Spinal cord (tissue), 10 donors: Measurements from ENCODE around the gene UCN2. TPM values are rescaled to one million over a fixed set of nuclear protein-coding genes. Genes with fewer than 3 reads are reported as not detected.
"Not testable (repeated sequence)": the region's sequence is repeated elsewhere in the genome, so short reads cannot be mapped to it uniquely, and the experiment has no call there.

Experiments used
- DNase-seq, 6 donors: peaks; one replicate each; pipeline versions ENCODE4 v3.0.0 to v3.0.0-alpha.2; 2013 to 2015; ENCODE audit warnings: low spot score in 6 of 6, low read depth in 4 of 6
- H3K27ac ChIP-seq: one replicate; pipeline ENCODE4 v1.5.1; 2013; ENCODE audit warnings: low read depth, low read length, control low read depth
- H3K27me3 ChIP-seq: one replicate; pipeline ENCODE4 v1.6.1; 2013; ENCODE audit warnings: low read length; ENCODE audit not compliant: control insufficient read depth, insufficient read depth
- H3K36me3 ChIP-seq: one replicate; pipeline ENCODE4 v1.6.1; 2013; ENCODE audit warnings: low read length; ENCODE audit not compliant: control insufficient read depth, insufficient read depth
- H3K4me1 ChIP-seq: one replicate; pipeline ENCODE4 v1.6.1; 2013; ENCODE audit warnings: low read length; ENCODE audit not compliant: control insufficient read depth, insufficient read depth
- H3K4me3 ChIP-seq: one replicate; pipeline ENCODE4 v1.5.1; 2013; ENCODE audit warnings: low read depth, low read length, control low read depth
- H3K9me3 ChIP-seq: one replicate; pipeline ENCODE4 v1.6.1; 2013; ENCODE audit warnings: low read length; ENCODE audit not compliant: control insufficient read depth, insufficient read depth
- WGBS: methylation state at CpG from one replicate; pipeline ENCODE4 v1.1.5; 2013; ENCODE audit warnings: missing lambda C conversion rate; ENCODE audit not compliant: insufficient coverage; 5-methylcytosine and 5-hydroxymethylcytosine counted together
- polyA plus RNA-seq, 2 donors: library from polyadenylated mRNA; unstranded; fragments of 120-200 nt; gene quantifications; one replicate each; pipeline ENCODE4 v1.2.1, GENCODE V29; 2013; ENCODE audit not compliant: insufficient read length in 2 of 2
- total RNA-seq, 2 donors: library from RNA; depleted of rRNA in 1 of 2; stranded (reverse); fragments of 120-200 nt in 1 of 2; fragments of >200 nt in 1 of 2; gene quantifications; one replicate each; pipeline versions ENCODE4 v1.2.3 to v1.2.4, GENCODE V29; 2013 to 2014
- donor health status: healthy.

Gene UCN2
- total and polyA plus RNA-seq, 4 donors, result 0.29 to 0.77 (median 0.32) TPM; not detected in 1

DNA sequence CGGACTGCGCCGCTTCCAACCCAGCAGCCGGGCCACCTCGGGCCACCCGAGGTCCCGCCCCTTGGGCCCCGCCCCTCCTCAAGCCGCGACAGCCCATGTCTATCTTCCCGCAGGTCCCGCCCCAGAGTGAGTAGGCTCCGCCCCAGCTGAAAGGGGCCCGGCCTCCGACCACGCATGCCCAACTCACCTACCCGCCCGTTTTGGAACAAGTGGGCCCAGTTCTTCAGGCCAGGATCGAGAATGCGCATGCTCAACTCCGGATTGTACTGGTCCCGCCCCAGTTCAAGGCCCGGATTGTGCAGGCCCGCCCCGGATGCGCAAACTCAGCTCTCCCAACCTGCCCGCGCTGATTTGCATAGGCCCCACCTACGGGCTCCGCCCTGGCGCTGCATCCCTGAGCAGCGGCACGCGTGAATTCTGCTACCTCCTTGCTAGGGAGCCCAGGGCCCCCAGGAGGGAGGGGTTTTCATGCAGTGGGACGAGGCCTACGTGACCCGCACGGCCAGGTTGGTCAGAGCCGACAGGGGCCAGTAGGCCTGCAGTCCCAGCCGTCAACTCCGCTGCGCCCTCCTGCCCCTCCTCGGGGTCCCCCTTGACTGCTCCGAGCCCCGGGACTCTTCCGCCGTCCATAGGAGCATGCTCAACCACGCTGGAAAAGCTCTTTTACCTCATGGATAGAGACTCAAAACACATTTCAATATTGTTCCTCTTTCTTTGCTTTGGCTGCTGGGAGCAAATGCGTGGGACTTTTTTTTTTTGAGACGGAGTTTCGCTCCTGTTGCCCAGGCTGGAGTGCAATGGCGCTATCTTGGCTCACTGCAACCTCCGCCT lies 6.6 kb downstream of the UCN2 start, which contains the start of gene PFKFB4:
TSS of gene PFKFB4 (minus strand) at position 8 of the 831 bp plus-strand sequence. CDS start 26 bp downstream, outside the sequence.
- peak; percentile 97 to 100 (median 98) for DNase-seq
- WGBS, result under 1% methylated on average over 53 of the region's 53 CpGs
- Histone ChIP-seq H3K36me3 (peaks cover 11% of the 10 kb centered on the region), H3K27ac (peak within 1 kb of the TSS; percentile 85), H3K4me3 (peak within 1 kb of the TSS; percentile 87), H3K27me3 (no peaks in the 10 kb centered on the region), H3K9me3 (no peaks in the 10 kb centered on the region), H3K4me1 (peaks cover 46% of the 10 kb centered on the region)

DNA sequence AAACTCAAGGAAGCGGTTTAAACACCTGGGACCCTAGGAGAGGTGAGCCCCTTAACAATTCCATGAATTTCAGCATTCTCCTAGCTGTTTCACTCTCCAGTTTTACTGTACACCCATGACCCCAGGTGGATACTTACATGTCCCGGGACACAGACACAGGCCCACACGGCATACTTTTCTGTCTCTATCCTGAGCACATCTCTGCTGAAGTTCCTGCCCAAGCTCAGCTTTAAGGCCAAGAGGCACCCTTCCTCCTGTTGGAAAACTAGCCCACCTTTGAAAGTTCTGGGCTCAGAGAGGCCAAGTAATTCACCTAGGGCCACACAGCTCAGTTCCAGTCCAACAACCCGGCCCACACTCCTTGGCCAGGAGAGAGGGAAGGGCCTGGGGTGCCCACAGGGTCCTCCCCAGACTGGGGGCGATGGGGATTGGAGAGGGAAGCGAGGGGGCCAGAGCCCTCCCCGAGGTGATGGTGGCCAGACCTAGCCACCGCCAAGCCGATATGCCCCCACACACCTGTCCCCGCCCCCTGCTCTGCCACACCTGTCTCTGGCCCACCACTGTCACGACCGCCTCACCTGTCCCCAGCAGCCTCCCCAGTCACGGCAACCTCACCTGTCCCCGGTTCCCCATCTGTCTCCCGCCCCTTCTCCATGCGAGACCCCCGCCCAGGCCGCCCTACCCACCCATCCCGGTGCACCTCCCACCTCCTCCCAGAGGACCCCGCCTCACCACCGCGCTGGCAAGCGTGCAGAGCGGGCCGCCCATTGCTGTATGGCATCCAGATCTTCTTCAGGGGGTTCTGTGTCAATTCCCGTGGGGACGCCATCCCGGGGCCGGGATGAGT lies 7.4 kb downstream of the UCN2 start:
- Histone ChIP-seq H3K4me1 (peaks cover 43% of the 10 kb centered on the region), H3K36me3 (peaks cover 13% of the 10 kb centered on the region), H3K9me3 (no peaks in the 10 kb centered on the region), H3K27me3 (no peaks in the 10 kb centered on the region), H3K27ac (no peak overlapping the region), H3K4me3 (peak overlapping the region; percentile 87)
- no peak for DNase-seq
- 11% methylated on average over 26 of the region's 29 CpGs for WGBS

DNA sequence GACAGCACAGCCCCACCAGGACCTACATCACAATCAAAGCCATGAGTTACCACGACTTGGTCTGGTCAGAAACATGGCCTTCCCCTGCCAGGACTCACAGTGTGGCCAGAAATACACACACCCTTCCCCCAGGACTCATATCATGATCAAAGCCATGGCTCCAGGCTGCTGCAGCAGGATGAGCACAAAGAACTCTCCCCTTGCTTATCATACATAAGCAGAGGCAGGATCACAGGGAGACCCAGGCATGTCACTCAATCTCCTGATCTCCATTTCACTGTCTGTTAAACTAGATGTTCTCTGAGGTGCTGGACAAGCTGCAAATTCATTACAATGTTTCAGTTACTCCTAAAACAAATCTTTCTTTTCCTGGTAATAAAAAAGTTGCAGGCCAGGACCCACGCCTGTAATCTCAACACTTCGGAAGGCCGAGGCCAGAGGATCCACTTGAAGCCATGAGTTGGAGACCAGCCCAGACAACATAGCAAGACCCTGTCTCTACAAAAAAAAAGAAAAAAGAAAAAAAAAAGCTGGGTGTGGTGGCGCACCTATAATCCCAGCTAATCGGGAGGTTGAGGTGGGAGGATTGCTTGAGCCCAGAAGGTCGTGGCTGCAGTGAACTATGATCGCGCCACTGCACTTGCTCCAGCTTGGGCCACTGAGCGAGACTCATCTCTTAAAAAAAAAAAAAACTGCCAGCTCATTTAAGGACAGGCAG lies 8.2 kb downstream of the UCN2 start:
- peaks cover 17% of the 10 kb centered on the region for H3K36me3 ChIP-seq
- WGBS, result 87% methylated on average over 9 of the region's 10 CpGs
- peaks cover 35% of the 10 kb centered on the region for H3K4me1 ChIP-seq
- no peaks in the 10 kb centered on the region for H3K9me3 ChIP-seq
- DNase-seq, result no peak
- no peak overlapping the region for H3K4me3 ChIP-seq
- H3K27me3 ChIP-seq, result no peaks in the 10 kb centered on the region
- H3K27ac ChIP-seq, result no peak overlapping the region

DNA sequence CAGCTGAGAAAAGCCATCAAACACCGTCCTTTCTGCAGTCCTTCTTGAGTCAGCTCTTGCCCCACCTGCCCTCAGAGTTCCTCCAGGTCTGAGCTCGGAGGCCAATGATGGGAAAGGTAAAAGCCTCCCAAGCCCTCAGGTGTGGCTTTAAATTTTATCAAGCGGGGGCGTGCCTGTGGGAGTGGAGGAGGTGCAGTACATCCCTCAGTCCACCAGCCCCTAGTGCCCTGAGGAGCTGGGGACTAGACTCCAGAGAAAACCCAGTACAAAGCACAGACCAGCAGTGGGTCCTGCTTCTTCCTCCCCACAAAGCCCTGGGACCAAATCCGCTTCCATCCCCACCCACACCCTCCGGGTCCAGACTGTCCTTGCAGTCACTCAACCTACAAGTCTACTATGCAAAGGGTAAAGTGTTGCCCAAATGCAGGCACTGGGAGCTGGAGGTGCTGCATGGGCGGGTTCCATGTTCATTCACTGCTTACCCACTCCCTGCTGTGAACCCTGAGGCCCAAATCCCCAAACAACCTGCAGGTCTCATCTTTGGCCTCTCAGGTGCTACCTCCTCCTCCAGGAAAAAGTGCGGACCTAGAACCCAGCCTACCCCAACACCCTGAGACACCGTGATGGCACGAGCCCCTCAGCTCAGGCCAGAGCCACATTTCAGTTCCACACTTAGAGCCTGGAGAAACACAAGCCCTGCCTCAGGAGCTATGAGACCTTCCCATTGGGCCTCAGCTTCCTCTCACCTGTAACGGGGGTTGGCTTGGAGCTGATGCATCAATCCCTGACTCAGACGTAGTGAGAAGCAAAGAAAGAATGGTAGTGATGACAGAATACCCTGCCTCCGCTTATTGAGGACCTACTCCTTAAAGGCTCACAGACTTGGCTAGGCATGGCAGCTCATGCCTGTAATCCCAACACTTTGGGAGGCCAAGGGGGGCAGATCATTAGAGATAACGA lies 9.4 kb downstream of the UCN2 start:
- WGBS, result 97% methylated on average over 10 of the region's 14 CpGs
- no peaks in the 10 kb centered on the region for H3K9me3 ChIP-seq
- H3K27me3 ChIP-seq, result no peaks in the 10 kb centered on the region
- H3K36me3 ChIP-seq, result peaks cover 29% of the 10 kb centered on the region
- DNase-seq, result no peak
- H3K4me3 ChIP-seq, result no peak overlapping the region
- H3K27ac ChIP-seq, result no peak overlapping the region
- peaks cover 28% of the 10 kb centered on the region for H3K4me1 ChIP-seq

DNA sequence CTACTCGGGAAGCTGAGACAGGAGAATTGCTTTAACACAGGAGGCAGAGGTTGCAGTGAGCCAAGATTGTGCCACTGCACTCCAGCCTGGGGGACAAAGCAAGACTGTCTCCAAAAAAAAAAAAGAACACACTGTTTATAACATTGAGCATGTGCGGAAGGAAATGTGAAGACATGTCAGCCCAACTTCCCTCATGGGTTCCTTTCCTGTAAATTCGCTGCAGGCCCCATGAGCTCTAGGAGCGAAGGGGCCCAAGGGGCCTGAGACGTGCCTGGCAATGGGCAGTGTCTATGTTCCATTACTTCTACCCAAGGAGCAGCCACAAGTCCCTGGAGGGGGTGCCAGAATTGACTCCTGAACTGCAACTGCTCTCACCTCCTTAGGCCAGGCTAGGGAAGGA lies 10.2 kb downstream of the UCN2 start:
- DNase-seq, result no peak
- H3K36me3 ChIP-seq, result peaks cover 34% of the 10 kb centered on the region
- H3K4me1 ChIP-seq, result peaks cover 32% of the 10 kb centered on the region
- H3K27me3 ChIP-seq, result no peaks in the 10 kb centered on the region
- H3K9me3 ChIP-seq, result no peaks in the 10 kb centered on the region
- WGBS, result 96% methylated on average over 2 of the region's 5 CpGs
- no peak overlapping the region for H3K27ac ChIP-seq
- H3K4me3 ChIP-seq, result no peak overlapping the region

DNA sequence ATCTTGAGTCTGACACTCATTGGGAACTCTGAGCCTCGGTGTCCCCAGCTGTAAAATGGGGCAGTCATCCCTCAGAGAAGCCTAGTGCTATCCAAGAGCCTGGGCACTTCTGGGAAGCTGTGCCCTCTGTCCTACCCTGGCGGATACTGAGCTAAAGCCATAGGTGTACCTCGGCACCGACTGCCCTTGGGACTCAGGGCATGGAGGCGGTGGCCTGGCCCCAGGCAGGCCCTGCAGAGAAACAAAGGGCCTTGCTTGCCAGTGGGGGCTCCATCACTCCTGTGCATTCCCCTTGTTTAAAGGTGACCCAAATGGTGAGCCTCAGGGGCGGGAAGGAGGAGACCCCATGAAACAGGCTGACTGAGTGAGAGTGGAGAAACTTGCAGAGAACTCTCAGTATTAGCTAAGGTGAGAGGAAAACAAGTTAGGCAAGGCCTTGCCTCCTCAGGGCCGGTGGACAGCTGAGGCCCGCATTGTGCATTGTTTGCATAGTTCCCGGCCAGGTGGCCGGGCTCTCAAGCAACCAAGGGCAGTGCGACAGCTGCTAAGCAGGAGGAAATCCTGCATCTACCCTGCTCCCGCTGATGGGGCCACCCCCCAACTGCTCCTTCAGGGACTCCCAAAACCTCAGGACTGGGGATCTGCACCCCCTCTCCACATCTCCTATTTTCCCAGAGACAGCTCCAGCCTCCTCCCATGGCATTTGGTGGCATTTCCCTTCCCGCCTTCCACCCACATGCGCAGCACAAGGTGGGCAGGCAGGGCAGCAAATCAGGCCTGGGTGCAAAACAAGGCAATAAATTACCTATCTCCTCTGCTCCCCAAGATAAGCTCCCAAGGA lies 11.2 kb downstream of the UCN2 start:
- 81% methylated on average over 13 of the region's 14 CpGs for WGBS
- H3K27ac ChIP-seq, result no peak overlapping the region
- no peaks in the 10 kb centered on the region for H3K27me3 ChIP-seq
- no peak overlapping the region for H3K4me3 ChIP-seq
- no peak for DNase-seq
- H3K9me3 ChIP-seq, result no peaks in the 10 kb centered on the region
- peaks cover 43% of the 10 kb centered on the region for H3K36me3 ChIP-seq
- peaks cover 23% of the 10 kb centered on the region for H3K4me1 ChIP-seq

DNA sequence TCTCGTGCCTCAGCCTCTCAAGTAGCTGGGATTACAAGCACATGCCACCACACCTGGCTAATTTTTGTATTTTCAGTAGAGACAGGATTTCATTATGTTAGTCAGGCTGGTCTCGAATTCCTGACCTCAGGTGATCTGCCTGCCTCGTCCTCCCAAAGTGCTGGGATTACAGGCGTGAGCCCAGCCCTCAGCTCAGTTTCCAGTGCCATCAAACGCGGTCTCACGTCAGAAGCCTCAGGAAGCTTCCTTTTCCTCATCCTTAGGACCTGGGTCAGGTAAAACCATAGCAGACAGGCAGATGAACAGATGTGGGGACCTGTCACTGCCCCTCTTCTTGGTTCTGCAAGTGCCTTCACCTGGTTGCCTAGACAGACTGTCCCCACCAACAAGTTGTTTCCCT lies 11.9 kb downstream of the UCN2 start:
- peaks cover 49% of the 10 kb centered on the region for H3K36me3 ChIP-seq
- not testable (repeated sequence) for H3K9me3 ChIP-seq, H3K27ac ChIP-seq, H3K4me3 ChIP-seq, H3K27me3 ChIP-seq, DNase-seq
- peaks cover 19% of the 10 kb centered on the region for H3K4me1 ChIP-seq
- 94% methylated on average over 5 of the region's 7 CpGs for WGBS
